T-helper 2 cell treated with Interferon-gamma antibody and Interleukin-4, amounts not matched to agents 100 ng/mL and 5 ng/mL, for 36 hours (primary cell): ENCODE results near the gene TK2. TPM values are rescaled to one million over a fixed set of nuclear protein-coding genes. Genes with fewer than 3 reads are reported as not detected.
"Not testable (repeated sequence)": the region's sequence is repeated elsewhere in the genome, so short reads cannot be mapped to it uniquely, and the experiment has no call there.

Experiments used
- intact Hi-C: fragments of 100-400 bp; cut with micrococcal nuclease; formaldehyde crosslinking; loops from one replicate; pipeline ENCODE4 v1.15.1; 2023
- total RNA-seq: library from RNA; stranded (reverse); gene quantifications from 2 replicates; pipeline ENCODE4 v1.2.3, GENCODE V29; 2022

TK2 gene
- total RNA-seq, 1 donor from 2014 or later = 12.9 TPM

DNA sequence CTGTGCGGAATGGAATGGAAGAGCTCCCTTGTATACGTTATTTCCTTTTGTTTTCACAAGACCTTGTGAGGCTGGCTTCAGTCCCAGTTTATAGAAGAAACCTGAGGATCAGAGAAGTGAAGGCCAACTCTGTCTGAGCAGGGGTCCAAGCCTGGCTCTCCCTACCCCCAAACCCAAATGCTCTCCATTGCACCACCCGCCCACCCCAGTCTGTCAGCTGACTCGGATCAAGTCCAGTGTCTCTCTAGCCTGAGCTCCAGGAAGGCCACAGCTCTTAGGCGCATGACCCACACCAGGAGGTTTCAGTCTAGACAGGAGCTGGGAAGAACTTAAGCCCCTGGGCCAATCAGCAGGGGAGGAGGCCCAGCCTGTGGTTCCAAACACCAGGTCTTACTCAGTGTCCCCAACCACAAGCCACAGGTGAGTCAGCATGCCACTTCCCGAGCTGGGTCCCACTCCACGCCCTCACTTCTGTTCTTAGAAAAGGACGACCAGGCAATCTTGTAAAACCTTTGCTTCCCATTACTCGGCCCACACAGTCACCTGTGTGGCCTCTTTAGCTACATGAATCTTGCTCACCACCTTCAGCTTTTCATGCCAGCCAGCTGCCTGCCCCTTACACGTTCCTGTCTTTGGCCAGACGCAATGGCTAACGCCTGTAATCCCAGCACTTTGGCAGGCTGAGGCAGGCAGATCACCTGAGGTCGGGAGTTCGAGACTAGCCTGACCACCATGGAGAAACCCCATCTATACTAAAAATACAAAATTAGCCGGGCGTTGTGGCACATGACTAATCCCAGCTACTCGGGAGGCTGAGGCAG, 27.8 kb downstream of the TK2 start:
- intact Hi-C loops = loop anchor here (1.0 to 5.0 kb wide), 3 partner anchors 30 to 350 kb away; partner anchors contain the start of genes CKLF and CMTM3

DNA sequence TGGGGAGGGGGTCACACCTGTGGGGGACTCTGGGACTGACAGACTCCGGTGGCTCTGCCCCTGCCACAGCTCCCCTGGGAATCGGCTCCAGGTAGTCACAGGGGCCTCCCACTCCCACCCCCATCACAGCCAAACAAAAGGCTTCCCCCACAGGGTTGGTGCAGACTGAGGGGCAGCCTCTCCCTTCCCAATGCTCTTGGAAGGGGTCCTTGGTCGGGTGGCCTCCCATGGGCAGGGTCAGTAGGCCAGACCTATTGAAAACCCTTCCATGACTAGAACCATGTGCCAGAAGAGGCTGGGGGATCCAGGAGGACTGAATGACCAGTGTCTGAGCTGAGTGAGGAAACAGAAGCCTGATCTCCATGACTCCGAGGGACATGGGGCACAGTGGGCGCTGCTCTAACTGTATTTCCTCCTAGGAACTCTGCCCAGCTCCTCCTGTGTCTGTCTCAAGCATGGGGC, 28.6 kb downstream of the TK2 start:
- intact Hi-C loops = loop anchor here (5.0 kb wide), 1 partner anchor 351 kb away; no protein-coding TSS in a partner anchor

DNA sequence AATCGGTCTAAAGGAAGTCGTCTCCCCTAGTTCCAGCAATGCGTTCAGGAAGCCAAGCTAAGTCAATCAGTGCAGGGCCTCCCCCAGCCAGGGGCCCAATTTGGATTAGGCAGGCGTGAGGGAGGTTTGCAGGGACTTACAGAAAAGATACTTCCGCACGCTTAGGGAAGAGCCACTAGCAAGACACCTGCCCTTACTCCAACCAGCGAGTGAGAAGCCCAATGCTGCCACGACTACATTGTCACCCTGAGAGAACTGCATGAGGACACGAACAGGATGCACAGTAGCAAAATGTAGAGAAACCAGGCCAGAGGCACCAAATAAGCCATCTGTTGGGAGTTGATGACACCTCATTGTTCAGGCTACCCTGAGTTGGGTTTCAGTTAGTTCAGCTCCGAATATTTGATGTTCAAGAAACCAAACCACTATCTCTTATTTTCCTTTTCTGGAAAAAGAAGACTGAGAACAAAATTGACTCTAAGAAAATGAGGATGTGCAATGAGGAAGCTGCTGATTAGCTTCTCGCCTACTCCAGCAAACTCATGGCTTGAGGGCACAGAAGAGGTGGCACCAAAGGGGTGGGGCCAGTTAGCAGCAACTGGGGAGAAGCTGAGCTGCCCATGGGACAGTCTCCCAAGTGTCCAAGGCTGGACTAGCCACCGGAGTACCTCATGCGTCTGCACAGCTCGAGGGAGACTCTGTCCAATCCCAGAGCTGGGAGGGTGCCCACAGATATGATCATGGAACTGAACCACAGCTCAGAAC, 29.3 kb downstream of the TK2 start:
- intact Hi-C loops = loop anchor here (5.0 kb wide), 1 partner anchor 352 kb away; no protein-coding TSS in a partner anchor

DNA sequence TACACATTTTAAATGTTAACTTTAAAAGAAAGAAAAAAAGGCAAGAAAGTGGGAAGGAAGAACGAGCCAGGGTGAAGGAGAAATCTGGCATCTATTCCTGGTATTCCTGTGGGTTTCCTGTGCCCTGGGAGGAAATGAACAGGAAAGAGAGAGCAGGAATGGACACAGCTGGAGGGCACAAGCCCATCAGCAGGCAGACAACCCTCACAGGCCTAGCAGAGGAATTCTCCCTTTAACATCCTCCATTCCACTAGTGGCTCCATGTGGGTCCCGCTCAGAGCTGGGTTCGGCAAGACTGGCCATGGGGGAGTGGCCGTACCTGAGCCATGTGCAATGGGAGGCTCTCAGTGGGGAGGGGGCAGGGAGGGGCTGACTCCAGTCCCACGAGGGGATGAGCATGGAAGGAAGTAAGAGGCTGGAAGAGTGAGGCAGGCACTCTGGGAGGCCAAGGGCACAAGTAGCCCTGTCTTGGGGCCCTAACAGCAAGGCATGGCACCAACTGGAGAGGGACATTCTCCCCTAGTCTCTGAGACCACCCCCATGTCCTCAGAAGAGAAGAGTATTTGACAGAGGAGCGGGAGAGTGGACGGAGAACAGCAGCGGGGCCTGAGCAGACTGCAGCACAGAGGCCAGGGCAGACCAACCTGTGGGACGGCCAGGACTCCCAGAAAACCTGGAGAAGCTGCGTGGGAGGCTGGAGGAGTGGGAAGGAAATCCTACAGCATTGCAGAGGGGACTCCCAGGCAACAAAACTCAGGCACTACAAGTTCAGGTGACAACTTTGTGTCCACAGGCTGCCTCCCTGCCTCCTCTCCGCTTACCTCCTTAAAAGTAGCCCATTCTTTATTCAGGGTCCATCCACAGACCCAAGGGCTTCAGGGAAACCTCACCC, 30.2 kb downstream of the TK2 start:
- intact Hi-C loops = loop anchor here (5.0 kb wide), 1 partner anchor 353 kb away; no protein-coding TSS in a partner anchor

DNA sequence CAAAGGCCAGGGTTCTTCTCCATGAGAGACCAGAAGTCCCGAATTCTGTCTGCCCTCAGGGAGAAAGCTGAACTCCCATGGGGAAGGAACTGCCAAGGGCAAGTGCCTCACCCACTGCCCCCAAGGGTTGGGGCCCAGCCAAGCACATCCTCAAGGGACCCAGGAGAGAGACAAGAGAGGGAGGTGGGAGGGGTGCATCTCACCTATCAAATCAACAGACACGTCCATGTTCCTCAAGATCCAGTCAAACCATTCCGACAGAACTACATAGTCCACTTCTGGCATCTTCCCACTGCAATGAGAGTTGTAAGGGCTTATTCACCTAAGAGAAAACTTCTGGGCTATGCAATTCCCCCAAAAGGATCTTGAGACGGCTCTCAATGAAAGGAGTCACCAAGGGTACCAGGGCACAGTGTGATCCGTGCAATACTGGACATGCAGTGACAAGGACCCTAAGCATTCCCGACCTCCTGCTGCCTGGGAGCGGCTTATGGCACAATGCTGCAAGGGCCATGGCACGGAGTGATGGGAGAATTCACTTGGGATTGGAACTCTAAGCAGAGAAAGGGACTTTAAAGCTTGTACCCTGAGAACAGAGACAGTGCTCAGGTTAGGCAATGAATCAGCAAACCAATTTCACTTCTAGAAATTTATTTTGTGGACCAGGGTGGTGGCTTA, 32.2 kb downstream of the TK2 start:
- intact Hi-C loops = loop anchor here (2.0 kb wide), 2 partner anchors 39 to 111 kb away; no protein-coding TSS in a partner anchor

DNA sequence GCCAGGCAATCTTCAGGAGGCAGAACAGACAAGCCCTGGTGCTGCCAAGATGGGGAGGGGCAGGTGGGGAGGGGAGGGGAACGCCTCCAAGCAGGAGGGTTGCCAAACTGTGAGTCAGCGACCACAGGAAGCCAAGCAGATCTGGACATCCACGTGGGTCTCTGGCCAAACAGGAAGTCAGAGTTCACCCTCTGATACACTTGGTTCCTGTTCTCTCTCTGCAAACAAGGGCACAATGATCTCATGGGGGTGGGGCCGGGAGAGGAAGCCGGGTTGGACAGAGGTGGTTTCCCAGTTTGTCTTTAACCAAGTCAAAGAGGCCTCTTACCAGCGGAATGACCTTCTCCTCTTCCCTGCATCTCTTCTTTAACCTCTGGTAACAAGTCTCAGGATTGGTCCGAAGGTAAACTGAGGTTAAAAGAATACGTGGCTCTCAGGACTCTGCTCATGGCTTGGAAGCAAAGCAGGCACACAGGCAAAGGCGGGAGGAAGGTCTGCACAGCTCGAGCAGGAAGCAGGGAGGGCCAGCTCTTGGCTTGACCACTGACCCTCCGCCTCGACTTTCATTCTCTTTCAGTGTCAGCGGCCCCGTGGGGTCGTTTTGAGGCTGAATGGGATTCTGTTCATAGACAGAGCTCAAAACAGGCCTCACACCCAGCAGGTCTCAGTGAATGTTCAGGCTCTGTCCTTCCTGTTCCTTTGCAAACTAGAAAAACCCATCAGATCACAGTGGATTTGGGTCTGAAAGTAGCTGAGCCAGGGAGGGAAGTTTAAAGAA, 32.9 kb downstream of the TK2 start:
- intact Hi-C loops = loop anchor here (1.0 to 2.0 kb wide), 4 partner anchors 7 to 110 kb away; no protein-coding TSS in a partner anchor

DNA sequence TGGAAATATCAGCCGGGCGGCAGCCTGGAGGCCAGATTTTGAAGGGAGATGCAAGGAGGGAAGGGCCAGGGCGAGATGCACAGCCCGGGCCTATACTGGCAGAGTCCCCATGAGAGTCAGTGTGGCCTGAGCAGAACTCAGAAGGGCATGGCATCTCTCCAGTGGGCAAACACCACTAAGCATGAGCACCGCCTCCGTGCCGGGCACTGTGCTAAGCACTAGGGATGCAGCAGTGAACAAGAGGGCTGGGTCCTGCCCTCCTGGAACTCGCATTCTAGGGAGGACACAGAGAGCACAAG, 33.5 kb downstream of the TK2 start:
- intact Hi-C loops = loop anchor here (1.0 to 2.0 kb wide), 4 partner anchors 8 to 110 kb away; no protein-coding TSS in a partner anchor

DNA sequence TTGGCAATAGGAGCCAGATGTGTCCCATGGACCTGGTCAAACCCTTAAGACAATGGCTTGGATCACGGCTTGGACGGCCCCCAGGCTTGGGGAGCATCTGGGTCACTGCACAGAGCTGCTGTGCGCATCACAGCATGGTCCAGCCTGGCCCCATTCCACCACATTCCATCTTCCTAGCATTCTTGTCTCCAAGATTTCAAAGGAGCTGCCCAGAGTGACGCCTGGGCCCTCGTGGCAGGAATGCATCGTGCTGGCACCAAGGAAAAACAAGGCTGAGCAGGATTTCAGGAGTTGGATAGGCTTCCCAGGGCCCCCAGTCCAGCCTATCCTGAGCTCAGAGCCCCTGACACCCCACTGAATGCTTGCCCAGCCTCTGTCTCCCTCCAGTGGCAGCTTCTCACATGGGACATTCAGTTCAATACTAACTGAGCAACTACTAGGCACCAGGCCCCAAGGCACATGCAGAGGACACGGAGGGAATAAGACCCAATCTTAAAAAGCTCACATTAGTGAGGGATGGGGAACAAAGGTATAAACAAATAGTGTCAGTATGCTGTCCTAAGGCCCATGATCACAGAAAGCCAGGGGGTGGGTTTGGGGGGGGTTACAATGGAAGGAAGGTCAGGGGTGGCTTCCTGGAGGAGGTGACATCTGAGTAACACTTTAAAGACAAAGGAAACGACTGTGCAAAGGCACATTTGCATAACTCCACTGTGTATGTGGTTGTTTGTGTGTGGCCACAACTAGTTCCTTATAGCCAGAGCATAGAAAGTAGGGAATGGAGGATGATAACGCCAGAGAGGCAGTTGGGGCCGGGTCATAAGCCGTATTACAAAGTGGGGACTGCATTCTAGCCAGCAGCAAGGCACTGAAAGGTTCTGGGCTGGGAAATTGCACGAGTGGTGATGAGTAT, 34.1 kb downstream of the TK2 start:
- intact Hi-C loops = loop anchor here (1.0 to 2.0 kb wide), 4 partner anchors 8 to 109 kb away; no protein-coding TSS in a partner anchor

DNA sequence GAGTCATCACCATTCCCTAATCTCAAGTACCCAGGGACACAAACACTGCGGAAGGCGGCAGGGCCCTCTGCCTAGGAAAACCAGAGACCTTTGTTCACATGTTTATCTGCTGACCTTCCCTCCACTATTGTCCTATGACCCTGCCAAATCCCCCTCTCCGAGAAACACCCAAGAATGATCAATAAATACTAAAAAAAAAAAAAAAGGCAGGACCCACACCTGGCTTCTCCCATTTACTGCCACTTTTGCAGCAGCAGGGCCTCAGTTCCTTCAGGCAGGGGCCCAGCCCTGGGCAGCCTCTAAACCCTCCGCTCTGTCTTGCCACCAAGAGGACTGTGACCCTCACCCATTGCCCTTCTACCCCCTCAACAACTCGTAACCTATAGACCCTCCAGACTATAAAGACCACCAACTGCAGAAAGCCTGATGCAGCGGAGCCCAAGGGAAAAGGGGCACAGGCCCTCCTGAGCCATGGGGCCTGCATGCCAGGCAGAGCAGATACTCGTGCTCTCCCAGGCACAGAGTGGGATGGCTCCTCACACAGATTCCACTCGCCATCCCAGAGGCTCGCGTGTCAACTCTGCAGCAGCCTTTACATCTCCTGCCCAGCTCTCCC, 34.8 kb downstream of the TK2 start:
- intact Hi-C loops = not testable (repeated sequence)

DNA sequence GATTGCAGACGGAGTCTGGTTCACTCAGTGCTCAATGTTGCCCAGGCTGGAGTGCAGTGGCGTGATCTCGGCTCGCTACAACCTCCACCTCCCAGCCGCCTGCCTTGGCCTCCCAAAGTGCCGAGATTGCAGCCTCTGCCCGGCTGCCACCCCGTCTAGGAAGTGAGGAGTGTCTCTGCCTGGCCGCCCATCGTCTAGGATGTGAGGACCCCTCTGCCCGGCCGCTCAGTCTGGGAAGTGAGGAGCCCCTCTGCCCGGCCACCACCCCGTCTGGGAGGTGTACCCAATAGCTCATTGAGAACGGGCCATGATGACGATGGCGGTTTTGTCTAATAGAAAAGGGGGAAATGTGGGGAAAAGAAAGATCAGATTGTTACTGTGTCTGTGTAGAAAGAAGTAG, 35.5 kb downstream of the TK2 start:
- intact Hi-C loops = not testable (repeated sequence)

DNA sequence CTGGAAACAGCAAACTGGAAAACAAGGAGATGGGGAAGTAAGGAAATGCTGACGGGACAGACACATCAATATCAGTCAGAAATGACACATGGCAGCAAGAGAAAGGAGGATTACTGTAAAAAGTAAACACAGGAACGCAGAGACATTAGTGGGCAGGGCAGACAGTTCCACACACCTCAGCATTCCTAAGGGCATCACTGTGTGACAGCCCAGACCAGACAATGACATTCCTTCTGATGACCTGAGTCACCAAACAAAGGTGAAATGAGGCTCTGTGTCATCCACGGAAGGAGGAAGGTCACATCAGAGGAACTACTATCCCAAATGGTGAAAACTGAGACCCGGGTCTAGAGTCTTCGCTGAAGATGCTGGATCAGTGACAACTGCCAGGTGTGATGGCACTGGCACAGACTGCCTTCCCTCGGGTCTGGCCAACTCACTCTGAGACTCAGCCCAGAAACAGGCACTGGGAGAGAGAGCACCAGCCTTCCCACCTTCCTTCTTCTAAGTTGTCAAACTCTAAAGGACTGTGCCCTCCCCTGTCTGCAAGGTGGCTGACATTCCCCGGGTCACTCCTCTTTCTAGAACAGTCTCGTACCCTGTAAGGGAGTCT, 36.7 kb downstream of the TK2 start:
- intact Hi-C loops = no loop called here

DNA sequence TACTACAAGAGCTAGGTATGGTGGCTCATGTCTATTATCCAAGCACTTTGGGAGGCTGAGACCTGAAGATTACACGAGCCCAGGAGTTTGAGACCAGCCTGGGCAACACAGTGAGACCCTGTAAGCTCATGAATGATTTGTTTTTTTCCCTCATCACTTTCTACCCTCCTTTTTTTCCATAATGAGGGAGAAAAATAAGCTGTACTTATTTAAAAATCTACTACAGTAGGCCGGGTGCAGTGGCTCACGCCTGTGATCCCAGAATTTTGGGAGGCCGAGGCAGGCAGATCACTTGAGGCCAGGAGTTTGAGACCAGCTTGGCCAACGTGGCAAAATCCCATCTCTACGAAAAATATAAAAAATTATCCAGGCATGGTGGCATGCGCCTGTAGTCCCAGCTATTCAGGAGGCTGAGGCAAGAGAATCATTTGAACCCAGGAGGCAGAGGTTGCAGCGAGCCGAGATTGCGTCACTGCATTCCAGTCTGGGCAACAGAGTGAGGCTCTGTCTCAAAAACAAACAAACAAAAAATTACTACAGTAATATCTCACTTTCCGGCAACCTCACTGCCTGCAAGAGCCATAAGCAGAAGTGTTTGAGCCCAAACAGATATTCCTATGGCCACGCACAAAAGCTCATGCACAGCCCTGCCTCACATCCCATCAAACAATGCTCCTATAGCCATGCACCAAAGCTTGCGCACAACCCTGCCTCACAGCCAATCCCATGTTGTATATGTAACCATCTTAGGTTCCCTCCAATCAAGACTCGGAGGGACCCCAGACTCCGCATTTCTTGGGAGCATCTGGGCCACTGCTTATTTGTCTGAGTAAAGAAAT, 37.4 kb downstream of the TK2 start:
- intact Hi-C loops = no loop called here

DNA sequence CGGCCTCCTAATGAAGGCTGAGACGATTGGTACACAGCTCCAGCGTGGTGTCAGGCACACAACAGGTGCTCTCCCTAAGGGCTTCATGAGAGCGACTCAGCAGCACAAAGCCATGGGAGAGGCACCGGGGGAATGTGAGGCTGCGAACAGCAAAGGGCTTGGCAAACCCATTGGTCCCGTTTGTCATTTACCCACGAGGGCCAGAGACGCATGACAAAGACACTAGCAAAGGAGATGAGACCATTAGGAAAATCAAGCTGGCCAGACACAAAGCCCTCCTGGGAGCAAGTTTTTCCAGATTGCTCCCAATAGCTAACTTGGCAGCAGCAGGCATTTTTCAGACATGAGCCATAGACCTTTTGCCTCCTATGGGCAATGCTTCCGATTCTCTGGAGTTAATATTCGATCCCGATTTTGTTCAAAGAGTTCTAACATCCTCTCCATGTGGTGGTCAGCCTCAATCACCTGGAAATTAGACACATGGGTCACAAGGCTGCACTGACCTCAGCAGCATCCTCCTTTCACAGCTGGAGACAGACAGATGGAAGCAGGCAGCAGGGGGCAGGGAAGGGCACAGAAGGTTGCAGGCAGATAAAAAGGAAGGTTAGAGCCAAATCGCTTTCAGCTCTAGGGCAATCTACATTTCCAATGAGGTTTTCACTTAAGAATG, 38.2 kb downstream of the TK2 start:
- intact Hi-C loops = no loop called here

DNA sequence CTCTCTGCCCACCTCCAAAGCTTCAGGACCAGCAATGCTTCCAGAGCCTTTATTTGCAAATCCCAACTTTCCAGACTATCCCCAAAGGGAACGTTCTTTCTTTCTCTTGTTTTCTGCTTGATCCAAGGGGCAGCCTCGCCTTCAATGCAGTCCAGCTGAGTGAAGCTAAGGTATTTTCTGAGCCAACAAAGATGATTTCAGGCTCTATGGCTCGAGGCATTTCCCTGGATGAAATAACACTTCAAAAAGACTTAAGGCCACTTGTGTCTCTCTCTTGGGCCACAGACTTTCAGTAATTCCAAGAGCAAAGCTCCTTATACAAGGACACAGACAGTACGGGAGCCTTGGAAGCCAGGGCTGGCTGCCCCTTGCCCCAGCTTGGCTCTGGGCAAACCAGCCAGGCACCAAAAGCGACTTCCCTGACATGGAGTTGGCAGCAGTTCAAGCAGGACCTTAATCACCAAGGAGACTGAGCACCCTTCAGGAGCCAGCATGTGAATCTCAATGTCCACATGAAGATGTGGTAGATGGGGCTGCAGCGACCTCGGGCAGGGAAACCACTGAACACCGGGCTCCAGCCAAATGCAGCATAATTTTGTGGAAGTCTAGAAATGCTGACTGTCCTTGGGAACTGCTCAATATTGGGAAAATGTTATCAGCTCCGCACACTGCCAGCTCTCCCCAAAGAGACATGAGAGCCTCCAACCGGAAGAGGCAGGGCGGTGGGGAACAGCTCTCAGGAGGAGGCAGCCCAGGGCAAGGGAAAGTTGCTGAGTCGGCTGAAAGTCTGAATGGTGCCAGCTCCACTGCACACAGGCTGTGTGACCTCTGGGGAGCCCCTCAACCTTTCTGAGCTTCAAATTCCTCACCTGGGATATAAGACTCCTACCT, 39.0 kb downstream of the TK2 start:
- intact Hi-C loops = no loop called here

DNA sequence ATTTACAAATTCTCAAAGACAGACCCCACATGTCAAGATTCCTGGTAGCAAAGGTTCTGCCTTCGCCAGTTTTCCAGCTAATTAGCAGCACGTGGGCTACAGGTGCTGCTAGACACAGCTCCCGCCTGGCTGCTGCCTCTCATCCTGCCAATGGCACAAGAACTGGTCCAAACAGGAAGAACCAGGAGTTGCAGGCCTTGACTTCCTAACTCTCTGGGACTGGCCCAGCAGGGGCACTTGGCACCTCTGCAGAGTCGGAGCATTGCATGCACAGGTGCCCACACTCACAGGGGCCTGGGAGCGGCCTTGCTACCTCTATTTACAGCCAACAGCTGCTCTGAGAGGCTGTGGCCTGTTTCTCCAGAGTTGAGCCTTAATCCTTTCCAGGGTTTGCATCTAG, 39.6 kb downstream of the TK2 start:
- intact Hi-C loops = no loop called here
